NCI-H1930 (cell line): ENCODE results near the gene CD4.
A peak's percentile ranks its signal among the peaks of the same experiment; 100 is the strongest.

Experiments used
- DNase-seq, 2 experiments: peaks; one replicate each; lab custom pipeline; 2025; lab: John Stamatoyannopoulos, UW

The CD4 gene

DNA sequence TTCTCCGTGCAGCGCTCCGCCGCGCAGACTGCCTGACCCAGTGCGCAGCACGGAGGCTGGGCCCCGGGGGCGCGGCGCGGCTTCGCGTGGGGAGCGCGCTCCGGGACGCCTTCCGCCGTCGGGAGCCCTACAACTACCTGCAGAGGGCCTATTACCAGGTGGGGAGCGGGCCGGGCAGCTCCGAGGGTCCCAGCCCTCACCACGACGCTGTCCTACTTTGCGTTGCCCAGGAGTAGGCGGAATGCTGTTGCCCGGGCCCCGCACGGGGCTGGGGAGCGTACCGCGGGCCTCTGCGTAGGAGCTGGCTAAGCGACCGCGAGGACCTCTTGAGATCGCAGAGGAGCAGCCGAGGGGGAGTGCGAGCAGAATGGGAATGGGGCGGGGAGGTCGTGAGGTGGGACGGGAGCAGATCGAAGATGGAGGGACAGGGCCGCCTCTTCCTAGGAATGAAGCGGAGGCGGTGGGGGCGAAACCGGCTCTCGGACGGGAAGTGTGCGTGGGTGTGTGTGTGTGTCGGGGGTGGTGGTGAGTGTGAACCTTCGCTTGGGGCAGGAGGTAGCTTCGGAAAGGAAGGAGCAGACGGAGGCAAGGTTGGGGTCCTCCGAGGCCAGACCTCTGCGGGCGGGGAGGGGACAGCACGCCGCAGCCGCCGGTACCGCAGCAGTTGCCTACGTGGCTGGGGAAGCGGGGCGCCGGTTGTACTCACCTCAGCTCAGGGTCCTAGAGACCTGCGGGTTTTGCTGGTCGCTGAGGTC is 39.6 kb downstream of the CD4 start:
- DNase-seq = peak; percentile 35 to 59

DNA sequence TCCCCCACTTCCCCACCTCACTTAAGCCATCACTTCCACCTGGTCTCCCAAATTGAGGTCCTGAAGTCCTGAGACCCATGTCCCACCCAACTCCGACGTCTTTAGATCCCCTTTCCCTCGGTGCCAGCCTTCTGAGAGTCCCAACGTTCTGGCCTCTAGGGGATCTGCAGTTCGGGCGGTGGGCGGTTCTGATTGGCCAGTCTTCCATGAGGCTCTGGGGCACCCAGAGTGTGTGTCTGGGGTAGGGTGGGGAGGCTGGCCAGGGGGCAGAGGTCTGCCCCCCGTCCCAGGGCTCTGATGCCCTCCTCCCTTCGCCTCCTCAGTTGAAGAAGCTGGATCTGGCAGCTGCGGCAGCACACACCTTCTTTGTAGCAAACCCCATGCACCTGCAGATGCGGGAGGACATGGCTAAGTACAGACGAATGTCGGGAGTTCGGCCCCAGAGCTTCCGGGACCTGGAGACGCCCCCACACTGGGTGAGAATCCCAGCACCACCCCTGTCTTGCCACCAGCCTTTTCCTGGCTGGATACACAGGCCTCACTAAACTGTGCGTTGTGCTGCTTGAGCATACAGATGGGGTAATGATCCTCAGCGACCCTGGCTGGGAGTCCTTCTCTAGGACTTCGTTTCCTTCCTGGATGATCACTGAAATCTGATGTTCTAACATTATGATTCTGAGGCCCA is 40.4 kb downstream of the CD4 start:
- DNase-seq = peak in 1 of 2 experiments; percentile 59

DNA sequence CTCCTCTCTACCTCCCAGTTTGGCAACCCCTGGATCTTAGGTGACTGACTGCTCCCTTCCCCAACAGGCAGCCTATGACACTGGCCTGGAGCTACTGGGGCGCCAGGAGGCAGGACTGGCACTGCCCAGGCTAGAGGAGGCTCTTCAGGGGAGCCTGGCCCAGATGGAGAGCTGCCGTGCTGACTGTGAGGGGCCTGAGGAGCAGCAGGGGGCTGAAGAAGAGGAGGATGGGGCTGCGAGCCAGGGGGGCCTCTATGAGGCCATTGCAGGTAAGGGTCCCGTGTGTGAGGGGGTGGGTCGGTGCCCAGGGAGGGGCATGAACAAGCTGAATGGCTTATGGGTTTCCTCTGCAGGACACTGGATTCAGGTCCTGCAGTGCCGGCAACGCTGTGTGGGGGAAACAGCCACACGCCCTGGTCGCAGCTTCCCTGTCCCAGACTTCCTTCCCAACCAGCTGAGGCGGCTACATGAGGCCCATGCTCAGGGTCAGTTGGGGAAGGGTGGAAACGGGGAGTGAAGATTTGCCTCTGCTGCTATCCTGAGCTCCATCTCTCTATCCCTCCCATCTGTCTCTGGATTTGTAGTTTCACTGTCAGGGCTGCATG is 41.1 kb downstream of the CD4 start:
- DNase-seq = no peak

DNA sequence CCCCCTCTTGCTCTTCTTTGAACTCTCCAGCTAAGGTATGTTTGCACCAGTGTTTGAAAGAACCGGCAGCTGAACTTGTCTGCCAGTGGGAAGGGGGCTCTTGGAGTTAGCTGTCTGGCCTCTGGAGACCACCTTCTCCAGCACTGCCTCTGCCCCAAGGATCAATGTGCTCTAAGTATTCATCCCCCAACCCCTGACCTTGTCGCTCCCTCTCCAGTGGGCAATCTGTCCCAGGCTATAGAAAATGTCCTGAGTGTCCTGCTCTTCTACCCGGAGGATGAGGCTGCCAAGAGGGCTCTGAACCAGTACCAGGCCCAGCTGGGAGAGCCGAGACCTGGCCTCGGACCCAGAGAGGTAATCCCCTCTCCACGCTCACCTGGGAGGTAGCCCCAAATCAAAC is 41.7 kb downstream of the CD4 start:
- DNase-seq = no peak

DNA sequence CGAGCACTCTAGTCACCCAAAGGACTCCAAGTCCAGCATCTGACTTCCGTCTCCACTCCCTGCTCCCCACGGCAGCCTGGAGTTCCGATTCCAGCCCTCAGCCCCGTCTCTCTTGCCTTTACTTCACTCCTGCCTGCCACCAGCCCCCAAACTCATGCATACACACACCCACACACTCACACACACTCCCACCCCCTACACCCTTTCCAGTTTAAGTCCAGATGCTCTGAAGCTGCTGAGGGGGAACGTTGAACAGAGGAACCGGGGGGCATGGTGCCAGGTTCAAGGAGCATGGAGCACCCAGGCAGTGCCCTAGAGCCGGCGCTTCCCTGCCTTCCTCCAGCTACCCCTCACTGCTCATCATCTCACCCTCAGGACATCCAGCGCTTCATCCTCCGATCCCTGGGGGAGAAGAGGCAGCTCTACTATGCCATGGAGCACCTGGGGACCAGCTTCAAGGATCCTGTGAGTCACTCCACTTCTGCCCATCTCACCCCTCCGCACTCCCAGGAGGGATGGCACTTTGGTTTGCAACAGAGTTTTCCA is 42.2 kb downstream of the CD4 start:
- DNase-seq = no peak

DNA sequence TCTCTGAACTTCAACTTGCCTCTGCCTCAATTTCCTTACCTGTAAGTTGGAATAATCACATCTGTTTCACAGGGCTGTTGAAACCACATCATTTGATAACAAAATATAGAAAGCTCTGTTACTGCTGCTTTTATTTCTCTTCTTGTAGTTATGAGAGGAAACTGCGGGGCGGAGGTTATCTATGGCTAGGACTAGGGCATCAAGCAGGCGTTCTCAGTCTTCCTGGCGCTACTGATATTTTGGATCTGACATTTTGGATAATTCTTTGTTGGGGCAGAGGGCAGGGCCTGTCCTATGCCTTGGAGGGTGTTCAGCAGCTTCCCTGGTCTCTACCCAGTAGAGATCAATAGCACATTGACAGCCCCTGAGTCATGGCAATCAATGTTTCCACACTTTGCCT is 42.8 kb downstream of the CD4 start:
- no peak for DNase-seq

DNA sequence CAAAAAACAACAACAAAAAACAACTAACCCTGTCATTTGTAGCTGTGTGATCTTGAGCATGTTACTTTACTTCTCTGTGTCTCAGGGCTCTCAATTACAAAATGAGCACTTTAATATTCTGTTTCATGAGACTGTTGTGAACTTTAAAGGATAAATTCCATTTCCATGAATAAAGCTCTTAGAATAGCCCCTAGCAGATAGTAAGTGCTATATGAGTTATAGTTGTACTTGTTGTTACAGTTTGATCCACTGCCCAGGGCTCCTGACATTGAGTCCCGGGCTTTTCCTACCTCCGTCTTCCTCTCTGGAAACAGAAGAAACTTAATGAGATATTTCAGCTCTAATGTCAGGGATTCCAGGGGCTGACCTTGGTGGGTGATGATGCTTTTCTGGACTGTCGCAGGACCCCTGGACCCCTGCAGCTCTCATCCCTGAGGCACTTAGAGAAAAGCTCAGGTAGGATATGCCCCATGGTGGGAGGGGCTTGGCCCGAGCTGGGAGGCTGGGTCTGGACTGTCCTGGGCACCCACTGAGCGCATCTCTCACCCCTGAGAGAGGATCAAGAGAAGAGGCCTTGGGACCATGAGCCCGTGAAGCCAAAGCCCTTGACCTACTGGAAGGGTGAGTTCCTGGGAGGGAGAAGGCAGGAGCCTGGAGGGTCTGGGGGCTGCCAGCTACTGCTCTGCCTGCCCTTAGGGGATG is 44.0 kb downstream of the CD4 start:
- no peak for DNase-seq

DNA sequence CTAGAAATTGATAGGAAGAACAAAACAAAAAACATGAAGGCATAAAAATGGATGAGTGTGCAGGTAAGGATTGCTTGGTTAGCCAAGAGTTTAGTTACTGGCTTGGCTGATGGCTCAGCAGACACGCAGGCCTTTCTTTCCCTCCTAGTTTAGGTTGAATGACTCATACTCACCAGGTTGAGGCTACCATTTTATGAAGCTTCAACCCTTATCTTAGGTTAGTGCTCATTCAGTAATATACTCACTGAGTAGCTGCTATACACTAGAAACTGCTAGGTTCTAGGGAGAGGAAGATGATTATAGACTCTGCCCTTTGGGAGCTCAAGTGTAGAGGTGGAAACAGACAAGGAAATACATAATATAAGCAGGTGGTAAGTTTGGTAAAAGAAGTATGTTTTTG is 44.9 kb downstream of the CD4 start:
- DNase-seq = no peak

DNA sequence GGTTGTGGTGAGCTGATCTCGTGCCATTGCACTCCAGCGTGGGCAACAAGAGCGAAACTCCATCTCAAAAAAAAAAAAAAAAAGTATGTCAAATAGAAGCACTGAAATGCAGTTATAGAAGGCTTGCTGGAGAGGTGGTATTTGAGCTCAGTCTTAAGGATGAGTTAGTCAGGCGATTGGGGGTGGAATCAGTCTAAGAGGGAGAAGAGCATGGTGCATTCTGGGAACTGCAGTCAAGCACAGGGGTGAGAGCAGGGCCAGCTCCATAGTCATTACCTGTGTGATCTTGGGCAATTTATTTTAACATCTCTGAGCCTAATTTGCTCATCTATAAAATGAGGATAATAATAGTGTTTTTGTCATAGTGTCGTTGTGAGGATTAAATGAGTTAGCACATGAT is 45.5 kb downstream of the CD4 start:
- DNase-seq = no peak

DNA sequence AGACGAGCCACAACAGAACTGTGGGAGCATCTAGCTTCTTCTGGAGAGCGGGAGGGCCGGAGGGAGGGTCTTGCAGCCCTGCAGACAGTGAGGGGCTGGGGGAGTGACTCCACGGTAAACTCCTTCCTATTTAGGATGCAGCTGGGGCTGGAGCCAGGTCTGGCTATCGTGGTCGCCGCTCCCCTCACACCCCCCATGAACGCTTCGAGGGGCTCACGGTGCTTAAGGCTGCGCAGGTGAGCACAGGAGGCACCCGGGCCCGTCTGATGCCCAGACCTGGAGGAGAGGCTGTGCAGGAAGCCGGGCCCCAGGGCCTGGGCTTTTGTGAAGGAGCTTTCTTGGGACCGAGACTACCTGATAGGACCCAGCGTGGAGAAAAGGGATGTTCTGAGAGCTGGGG is 47.5 kb downstream of the CD4 start:
- no peak for DNase-seq

DNA sequence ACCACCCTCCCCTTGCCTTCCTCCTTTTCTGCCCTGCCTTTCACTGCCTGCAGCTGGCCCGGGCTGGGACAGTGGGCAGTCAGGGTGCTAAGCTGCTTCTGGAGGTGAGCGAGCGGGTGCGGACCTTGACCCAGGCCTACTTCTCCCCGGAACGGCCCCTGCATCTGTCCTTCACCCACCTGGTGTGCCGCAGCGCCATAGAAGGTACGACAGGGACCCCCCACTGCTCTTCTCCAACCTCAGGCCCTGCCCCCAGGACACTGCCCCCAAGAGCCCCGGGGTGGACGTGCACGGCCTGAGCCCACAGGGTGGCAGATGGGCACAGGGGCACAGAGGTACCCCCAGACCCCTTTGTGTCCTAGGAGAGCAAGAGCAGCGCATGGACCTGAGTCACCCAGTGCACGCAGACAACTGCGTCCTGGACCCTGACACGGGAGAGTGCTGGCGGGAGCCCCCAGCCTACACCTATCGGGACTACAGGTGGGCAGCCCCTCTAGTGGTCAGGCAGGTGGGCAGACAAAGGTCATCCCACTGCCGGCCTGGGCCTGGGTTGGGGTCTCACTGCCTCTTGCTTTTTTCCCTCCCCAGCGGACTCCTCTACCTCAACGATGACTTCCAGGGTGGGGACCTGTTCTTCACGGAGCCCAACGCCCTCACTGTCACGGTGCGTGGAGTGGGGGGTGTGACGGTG is 48.2 kb downstream of the CD4 start:
- DNase-seq = no peak

DNA sequence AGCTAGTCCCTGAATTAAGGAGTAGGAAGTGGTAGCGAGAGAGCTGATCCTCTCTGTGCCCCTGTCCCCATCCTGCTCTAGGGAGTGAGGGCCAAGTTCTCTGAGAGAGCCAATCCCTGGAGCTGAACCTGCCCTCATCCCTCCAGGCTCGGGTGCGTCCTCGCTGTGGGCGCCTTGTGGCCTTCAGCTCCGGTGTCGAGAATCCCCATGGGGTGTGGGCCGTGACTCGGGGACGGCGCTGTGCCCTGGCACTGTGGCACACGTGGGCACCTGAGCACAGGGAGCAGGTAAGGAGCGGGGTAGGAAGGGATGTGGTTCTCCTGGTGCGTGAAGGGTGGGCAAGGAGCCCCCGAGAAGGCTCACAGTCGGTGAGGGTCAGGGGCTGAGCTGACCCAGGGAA is 49.5 kb downstream of the CD4 start:
- DNase-seq = no peak

DNA sequence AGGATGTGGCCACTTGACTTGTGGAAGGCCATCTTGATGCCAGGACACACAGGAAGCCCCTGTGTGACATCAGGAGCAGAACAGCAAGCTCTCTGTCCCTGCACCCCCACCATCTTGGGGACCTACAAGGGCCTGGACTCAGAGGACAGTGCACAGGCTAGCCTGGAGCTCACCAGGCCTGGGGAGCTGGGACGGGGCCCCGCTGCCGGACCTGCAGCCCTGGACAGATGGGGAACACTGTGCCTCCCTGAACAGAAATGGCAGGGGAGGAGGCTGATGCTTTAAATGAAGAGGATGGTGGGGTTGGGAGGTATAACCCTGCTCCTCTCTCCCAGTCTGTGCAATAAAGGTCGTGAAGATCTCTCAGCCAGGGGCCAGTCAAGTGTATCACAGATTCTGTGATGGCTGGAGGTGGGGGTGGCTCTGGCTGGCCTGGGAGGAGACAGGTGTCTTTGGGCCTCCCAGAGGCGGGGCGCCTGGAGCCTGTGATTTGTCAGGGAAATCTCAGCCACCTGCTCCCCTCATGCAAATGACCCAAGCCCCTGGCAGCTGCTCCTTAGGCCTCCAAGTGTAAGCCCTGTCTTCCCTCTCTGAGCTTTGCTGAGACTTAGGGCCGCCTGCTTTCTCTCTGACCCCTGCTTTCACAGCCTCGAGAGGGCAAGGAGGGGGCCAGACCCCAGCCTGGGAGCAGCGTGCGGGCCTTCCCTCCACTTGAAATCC is 50.3 kb downstream of the CD4 start:
- DNase-seq = no peak

DNA sequence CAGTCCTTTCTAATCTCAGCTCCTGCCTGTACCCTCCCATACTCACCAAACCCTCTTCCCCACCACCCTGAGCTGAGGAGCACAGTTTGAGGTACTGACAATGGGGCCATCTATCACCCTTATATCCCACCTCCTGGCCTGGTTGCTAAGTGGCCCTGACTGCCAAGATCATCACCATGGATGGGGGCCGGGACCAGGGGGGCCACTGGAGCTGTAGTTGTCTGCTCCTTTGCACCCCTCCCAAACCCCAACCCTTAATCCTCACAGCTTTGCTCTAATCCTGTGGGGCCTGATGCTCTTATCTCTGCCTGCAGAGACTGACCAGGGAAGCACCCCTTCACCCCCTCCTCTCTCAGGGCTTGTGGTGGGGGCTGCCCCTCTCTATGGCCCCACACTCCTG is 51.0 kb downstream of the CD4 start:
- DNase-seq = no peak

DNA sequence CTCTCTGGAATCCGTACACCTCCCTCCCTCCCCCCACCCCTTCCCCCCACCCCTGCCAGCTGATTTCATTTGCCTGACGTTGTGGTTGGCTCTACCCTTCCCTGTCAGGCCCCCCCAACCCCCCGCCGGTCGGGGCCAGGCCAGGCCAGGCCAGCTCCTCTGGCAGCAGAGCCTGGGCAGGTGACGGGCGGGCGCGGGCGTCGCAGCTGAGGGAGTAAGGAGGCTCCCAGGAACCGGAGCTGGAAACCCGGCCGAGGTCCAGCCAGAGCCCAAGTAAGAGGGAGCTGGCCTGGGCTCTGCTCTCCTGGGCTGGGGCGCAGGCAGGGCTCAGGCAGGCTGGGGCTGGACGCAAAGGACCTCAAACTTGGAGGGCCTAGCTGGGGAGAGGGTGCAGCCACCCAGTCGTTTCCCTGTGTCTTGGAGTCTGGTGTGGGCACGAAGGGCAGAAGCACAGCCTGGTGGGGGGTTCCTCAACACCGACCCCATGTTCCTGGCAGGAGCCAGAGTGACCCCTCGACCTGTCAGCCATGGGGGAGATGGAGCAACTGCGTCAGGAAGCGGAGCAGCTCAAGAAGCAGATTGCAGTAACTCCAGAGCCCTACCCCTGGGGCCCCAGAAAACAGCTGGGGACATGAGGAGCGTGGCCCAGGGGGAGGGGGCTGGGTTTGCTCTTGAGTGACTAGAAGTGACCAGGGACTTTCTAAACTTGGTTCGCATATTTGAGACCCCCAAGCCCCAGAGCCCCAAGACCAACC is 51.6 kb downstream of the CD4 start, which contains the start of gene GNB3:
Gene GNB3, plus strand, starts transcription at position 165 of the 755 bp plus-strand sequence. Its CDS starts 363 bp downstream, at position 528.
- DNase-seq = no peak

DNA sequence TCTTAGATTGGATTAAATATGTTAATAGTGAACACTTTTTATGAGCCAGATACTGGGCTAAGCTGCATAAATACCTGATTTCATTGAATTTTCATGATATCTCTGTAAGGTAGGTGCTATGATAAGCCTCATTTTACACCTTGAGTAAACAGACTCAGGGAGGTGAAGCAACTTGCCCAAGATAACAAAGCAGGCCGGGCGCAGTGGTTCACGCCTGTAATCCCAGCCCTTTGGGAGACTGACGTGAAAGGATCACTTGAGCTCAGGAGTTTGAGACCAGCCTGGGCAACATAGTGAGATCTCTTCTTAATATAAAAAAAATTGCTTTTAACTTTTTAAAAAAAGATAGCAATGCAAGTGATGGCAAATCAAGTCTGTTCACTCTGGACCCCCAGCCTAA is 52.7 kb downstream of the CD4 start:
- DNase-seq = no peak

DNA sequence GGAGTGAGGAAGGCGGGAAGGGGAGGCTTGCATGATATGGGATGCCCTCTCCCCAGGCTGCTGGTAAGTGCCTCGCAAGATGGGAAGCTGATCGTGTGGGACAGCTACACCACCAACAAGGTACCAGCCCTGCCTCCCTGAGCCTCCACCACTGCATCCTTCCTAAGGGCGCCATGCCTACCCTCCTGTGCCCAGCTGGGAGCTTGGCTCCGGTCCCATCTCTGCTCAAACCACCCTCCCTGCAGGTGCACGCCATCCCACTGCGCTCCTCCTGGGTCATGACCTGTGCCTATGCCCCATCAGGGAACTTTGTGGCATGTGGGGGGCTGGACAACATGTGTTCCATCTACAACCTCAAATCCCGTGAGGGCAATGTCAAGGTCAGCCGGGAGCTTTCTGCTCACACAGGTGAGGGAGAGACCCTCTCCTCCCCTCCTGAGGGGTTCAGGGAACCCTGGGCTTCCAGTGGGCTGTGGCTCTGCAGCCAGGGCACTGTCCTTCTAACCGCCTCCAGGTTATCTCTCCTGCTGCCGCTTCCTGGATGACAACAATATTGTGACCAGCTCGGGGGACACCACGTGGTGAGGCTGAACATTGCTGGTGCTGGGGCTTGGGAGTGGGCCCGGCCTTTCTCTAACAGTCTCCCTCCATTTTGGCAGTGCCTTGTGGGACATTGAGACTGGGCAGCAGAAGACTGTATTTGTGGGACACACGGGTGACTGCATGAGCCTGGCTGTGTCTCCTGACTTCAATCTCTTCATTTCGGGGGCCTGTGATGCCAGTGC is 54.0 kb downstream of the CD4 start:
- no peak for DNase-seq

DNA sequence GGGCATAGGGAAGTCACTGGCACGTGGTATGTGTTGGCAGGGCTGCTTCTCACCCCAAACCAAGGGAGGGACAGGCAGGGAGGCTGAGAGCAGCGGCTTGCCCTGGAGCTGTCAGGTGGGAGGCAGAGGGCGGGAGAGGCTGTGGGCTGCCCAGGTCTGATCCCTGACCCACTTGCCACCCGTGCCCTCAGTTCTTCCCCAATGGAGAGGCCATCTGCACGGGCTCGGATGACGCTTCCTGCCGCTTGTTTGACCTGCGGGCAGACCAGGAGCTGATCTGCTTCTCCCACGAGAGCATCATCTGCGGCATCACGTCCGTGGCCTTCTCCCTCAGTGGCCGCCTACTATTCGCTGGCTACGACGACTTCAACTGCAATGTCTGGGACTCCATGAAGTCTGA is 56.1 kb downstream of the CD4 start:
- DNase-seq = no peak

DNA sequence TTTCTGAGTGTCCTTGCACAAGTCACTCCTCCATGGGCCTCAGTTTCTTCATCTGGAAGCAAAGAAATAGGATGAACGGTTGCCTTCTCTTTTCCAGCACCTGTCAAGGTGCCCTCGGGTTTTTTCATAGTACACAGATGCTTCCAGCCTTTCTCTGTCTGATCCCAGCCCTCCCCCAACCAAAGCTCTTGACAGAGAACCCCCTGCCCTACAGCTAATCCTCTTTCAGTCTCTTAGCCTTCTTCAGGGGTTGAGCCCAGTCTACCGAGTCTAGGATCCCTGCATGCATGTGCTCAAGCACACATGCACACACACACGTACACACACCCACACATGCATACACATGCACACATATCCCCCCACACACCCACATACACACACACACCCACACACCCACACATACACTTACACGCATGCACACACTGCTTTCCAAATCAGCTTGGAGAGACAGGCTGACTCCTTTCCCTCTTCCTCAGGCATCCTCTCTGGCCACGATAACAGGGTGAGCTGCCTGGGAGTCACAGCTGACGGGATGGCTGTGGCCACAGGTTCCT is 57.1 kb downstream of the CD4 start:
- DNase-seq = no peak
